Measurements from ENCODE around the gene PITPNM1.
A peak's percentile ranks its signal among the peaks of the same experiment; 100 is the strongest.

PITPNM1 gene

DNA sequence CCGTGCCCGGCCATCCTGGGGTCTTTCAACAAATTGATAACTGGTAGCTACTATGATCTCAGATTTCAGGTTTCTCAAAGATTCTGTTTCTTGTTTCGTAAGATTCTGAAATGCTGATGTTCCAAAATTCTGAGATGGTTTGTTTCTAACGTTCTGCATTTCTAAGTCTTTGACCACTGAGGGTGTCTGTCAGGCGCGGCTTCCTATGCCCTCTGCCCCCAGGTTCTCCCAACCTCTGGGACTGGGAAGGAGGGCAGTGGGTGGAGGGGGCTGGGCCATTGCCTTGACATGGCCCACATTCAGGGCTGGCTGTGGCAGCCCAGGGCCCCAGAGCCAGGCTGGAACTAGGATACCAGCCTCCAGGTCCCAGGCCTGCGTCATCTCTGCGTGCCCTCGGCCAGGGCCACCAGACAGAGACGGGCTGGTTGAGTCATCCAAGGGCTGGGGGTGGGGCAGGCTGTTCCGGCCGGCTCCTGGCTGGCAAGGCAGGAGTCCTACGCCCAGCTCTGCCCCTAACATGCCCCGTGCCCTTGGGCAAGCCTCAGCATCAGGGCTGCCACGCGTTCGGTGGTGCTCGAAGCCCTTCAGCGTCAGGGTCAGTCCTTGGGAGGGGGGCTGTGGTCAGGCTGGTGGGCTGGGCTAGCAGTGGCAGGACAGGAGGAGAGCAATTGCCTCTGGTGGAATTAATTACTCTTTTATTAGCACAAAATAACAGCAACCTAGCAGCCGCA, 41.3 kb downstream of the PITPNM1 start:
- DNase-seq: peak; percentile 72

GRCh38 chr11:67463186-67463585, 42.0 kb downstream of the PITPNM1 start:
- no peak for DNase-seq

- DNase-seq: no peak
These were observed 46.9 kb downstream of the PITPNM1 start for GRCh38 chr11:67458266-67458665.

DNA sequence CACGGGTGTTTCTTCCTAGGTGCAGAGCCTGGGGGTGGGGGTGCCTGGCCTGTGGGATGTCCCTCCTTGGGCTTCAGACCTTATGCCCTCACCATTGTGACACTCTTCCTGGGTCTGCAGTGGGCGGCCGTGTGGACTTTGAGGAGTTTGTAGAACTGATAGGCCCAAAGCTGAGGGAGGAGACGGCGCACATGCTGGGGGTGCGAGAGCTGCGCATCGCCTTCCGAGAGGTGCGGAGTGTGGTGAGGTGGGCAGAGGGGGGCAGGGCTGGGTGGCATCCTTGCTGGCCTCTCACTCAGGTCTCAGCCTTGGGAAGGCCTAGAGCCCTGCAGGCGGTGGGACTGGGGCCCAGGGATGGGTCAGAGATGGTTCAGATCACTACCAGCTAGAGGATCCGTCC, 47.7 kb downstream of the PITPNM1 start:
- no peak for DNase-seq

DNA sequence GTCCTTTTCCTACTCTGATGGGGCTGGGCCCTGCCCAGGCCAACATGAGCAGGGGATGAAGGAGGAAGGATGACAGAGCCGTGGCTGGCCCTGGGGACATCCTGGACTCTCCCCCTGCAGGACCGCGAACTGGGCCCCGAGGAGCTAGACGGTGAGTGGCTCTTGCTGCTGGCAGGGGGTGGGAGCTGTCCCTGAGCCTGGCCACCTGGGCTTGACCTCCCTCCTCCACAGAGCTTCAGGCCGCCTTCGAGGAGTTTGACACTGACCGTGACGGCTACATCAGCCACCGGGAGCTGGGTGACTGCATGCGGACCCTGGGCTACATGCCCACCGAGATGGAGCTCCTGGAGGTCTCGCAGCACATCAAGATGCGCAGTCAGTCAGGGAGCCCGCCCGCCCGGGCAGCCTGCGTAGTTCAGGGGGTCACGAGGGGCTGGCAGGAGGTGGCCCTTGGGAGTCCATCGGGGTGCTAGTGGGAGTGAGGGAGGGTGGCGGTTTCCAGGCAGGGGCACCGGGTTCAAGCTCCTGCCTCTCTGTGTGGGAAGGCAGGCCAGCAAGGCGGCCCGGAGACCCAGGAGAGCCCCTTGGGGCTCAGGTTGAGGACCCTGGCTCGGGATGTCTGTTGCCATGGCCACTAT, 49.0 kb downstream of the PITPNM1 start:
- DNase-seq: no peak

- DNase-seq: no peak
These were observed 50.1 kb downstream of the PITPNM1 start, which contains the start of gene CABP4 for GRCh38 chr11:67455054-67455453. TSS of gene CABP4 (plus strand) at chr11:67455354. CDS start at chr11:67455424, 70 bp downstream.

- no peak for DNase-seq
These were observed 51.1 kb downstream of the PITPNM1 start for GRCh38 chr11:67453816-67454732.

DNA sequence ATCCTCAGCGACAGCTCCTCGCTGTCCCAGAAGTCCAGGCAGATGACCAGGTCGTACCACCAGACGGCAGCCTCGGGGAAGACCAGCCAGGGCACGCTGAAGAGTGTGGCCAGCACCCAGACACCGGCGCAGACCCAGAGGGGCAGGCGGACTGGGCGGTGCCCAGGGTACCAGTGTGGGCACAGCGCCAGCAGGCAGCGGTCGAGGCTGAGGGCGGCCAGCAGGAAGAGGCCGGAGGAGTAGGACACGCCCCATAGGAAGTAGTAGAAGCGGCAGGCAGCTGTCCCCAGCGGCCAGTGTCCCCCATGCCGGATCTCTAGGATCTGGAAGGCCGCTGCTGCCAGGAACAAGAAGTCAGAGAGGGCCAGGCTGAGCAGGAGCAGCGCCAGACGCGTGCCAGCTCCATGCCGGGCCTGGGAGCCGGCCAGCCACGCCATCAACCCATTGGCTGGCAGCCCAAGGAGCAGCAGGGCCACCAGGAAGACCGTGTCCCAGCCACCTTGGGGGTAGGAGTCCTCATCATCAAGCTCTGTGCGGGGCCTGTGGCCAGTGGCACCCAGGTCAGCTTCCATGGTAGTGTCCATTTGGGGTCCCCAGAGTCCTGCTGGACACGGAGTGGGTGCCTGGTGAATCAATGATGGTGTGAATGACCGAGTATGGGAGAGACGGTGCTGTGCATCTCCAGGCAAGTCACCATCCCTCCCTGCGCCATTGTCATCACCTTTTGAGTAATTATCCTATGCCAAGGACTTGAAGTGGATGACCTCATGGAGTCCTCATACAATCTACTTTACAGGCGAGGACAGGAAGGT, 52.8 kb downstream of the PITPNM1 start, which contains the start of gene GPR152:
Gene GPR152 (minus strand): TSS at position 589 of the 812 bp plus-strand sequence. CDS start 5 bp downstream, at position 584.
- no peak for DNase-seq

DNA sequence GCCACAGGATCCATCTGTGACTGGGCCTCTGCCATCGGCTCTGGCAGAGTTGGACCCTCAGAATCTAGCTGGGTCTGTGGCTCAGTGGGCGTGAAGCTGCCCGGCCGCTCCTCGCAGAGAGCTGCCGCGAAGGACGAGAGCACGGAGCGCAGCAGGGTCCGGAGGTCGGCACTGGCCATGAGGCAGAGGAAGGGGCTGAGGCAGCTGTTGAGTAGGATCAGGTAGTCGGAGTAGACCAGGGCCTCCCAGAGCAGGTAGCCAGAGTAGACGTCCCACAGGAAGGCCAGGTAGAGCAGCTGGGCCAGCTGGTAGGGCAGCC, 53.5 kb downstream of the PITPNM1 start:
- no peak for DNase-seq

- no peak for DNase-seq
These were observed 54.1 kb downstream of the PITPNM1 start for GRCh38 chr11:67450796-67451657.

DNA sequence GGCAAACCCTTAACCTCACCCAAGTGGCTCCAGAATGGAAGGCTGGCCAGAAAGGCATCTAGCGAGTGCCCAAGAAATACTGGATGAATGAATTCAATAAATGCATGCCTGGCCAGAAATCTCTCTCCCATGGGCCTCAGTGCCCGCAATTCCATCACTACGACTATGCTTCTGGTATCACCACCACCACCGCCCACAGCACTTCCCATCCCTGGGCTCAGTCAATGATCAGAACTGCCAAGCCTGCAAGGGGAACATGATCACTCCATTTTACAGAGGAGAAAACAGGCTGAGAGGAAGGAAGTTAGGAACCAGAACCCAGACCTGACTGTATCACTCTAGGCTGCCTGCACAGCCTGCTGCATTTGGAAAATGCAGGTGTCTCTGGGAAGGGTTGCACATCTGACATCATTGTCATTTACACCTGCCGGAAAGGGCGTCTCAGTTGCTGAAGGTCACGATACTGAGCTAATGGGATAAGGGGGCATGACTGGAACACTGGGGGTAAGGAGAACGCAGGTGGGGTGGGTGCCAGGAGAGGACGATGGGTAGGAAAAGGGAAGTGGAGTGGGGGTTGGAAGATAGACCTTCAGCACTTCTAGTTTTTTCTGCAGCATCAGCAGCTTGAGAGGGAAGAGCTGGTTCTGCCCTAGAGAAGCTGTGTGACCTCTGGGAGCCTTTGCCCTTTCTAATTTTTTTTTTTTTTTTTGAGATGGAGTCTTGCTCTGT, 55.9 kb downstream of the PITPNM1 start:
- no peak for DNase-seq

GRCh38 chr11:67448220-67448609, 56.9 kb downstream of the PITPNM1 start:
- no peak for DNase-seq

DNA sequence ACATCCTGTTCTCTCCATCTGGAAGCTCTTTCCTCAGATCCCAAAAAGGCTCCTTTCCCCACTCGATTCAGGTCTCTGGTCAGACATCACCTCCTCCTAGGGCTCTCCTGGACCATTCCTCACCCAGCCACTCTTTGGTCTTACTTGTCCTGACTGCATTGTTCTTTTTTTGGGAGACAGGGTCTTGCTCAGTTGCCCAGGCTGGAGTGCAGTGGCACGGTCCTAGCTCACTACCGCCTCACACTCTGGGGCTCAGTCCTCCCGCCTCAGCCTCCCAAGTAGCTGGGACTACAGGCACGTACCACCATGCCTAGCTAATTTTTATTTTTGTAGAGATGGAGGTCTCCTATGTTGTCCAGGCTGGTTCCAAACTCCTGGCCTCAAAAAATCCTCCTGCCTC, 59.6 kb downstream of the PITPNM1 start:
- DNase-seq: no peak

DNA sequence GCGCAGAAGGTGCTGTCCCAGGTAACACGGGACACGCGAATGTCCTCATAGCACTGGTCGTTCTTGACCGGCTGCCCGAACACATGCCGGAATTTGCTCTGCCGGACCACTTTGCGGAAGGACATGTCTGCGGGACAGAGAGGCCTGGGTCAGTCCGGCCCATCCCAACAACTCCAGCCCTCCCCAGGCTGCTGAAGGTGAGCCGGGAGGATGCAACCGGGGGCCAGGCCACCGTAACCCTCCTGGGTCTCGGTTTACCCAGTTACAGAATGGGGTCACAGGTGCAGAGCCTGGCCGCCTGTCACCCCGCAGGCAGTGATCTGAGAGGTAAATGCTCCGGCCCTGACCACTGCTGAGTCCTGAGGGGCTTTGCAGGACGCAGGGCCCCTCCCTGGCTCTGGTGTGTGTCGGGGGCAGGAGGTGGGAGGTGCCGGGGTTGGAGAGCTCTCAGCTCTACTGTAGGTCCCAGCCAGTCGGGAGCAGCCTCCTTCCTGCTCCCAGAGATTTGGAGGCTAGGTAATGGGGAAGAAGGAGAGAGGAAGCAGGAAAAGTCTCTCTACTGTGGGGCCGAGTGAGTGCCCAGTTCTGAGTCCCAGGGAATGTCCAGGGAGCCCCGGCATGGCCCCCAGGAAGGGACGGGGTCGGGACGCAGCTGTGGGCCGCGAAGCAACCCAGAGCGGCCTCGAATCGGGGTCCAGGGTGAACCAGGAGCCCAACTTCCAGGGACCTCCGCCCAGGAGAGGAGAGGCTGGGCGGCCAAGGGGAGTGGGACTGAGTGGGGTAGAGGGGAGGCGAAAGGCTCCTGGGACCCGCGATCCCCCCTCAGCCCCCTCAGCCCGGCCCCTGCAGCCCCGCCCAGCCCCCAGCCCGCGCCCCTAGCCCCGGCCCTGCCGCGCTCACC, 62.4 kb downstream of the PITPNM1 start:
- no peak for DNase-seq
